Measurements from ENCODE around the gene SLIT1.

SLIT1 gene

DNA sequence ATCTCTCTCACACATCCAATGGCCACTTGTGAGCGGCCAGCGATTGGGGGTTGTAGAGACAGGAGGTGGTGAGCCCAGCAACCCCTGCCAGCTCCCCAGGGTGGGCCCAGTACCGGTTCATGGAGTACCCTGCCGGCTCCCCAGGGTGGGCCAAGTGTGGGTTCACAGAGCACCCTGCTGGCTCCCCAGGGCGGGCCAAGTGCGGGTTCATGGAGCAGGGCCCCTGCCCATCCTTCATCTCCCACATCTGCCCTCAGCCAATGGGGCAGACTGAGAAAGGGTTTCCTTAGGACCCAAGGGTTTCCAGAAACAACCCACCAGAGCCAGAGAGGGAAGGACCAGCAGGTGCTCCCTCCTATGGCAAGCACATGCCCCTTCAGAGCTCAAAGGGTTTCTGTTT is 21.4 kb upstream of the SLIT1 start:
- ChIA-PET CTCF (interaction anchor here (1.2 to 8.3 kb wide), 3 partner anchors 9 to 170 kb away, joined by 4 to 139 read pairs (median 45); no protein-coding TSS in a partner anchor), POLR2A (no interaction called here)
- DNase-seq (ENCODE audit: extremely low spot score), result no peak

DNA sequence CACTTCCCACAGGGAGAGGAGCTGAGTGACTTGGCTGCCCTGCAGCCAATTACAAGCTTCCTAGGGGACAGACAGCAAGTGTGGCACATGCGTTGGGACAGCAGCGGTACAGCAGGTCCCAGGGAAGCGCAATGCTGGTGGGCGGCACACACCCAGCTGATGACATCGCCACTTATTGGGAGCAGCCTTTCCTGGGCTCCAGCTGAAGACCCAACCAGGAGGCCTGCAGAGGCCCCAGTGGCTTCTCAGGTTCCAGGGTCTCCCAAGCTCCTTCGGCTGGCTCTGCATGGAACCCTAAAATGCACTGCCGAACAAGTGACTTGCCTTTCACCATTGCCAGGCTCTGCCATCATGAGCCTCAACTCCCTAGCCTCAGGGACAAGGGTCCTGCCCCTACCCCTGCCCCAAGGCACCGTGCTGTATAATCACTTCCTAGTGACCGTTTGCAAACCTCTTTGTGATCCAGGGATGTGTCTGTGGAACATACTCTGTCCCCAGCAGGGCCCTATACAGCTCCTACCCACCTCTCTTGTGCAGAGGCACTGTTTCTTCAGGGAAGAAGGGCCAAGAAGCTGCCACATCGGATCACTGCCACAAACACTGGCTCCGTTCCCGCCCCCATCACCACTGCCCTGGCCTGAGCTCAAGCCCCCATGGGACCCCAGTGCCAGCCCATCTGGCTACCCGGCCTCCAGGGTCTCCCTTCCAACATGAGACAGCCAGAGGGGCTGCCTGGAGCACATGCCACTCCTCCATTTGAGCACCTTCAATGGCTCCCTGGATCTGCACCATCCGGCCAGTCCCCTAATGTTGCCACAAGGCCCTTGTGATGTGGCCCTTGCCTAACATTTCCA is 19.3 kb upstream of the SLIT1 start:
- ChIA-PET CTCF (interaction anchor here (0.8 to 8.3 kb wide), 4 partner anchors 9 to 132 kb away, joined by 4 to 139 read pairs (median 6); no protein-coding TSS in a partner anchor), POLR2A (no interaction called here)
- TF ChIP-seq HDGF (IDR thresholded peaks at IDR 0.05; ENCODE audit: borderline replicate concordance) (no peak), BHLHE40 (IDR thresholded peaks at IDR 0.05; ENCODE audit: borderline replicate concordance) (no peak), ZNF384 (IDR thresholded peaks at IDR 0.05) (no peak), LEF1 (IDR thresholded peaks at IDR 0.05; ENCODE audit: borderline replicate concordance) (no peak), CTBP1 (IDR thresholded peaks at IDR 0.05; ENCODE audit: borderline replicate concordance) (no peak), SUZ12 (IDR thresholded peaks at IDR 0.05) (no peak), NFRKB (IDR thresholded peaks at IDR 0.05) (no peak), SP1 (IDR thresholded peaks at IDR 0.05) (no peak)
- no peak for DNase-seq (ENCODE audit: extremely low spot score)

More for the DNA sequence above, 21.4 kb upstream of the SLIT1 start:
- no peak for TF ChIP-seq BHLHE40 (IDR thresholded peaks at IDR 0.05; ENCODE audit: borderline replicate concordance)
- no peak for TF ChIP-seq ARNT (IDR thresholded peaks at IDR 0.05)
- no peak for TF ChIP-seq SP1 (IDR thresholded peaks at IDR 0.05)
- TF ChIP-seq TARDBP (IDR thresholded peaks at IDR 0.05), result no peak
- no peak for TF ChIP-seq ZNF384 (IDR thresholded peaks at IDR 0.05)
- TF ChIP-seq, protein P1, sequence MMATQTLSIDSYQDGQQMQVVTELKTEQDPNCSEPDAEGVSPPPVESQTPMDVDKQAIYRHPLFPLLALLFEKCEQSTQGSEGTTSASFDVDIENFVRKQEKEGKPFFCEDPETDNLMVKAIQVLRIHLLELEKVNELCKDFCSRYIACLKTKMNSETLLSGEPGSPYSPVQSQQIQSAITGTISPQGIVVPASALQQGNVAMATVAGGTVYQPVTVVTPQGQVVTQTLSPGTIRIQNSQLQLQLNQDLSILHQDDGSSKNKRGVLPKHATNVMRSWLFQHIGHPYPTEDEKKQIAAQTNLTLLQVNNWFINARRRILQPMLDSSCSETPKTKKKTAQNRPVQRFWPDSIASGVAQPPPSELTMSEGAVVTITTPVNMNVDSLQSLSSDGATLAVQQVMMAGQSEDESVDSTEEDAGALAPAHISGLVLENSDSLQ (IDR thresholded peaks at IDR 0.05), result no peak
- no peak for TF ChIP-seq NFRKB (IDR thresholded peaks at IDR 0.05)
- TF ChIP-seq SUZ12 (IDR thresholded peaks at IDR 0.05), result no peak
- TF ChIP-seq HDGF (IDR thresholded peaks at IDR 0.05; ENCODE audit: borderline replicate concordance), result no peak
- TF ChIP-seq FOXK2 (IDR thresholded peaks at IDR 0.05), result no peak

DNA sequence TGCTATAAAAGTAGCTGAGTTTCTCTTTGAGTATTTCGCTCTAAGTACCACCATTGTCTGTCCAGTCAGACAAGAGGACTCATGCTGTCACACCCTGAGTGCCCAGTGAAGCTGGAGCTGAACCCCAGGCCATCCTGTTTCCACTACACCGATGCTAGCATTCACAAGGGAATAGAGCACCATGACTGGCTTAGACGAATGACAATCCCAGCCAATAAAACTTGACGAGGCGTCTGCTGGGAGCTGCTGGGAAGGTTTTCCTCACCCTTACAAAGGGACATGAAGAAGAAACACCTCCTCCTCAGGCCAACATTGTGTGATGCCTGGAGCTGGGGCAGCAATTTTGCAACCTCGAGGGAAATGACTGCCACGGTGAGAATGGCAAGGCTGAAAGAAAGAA is 17.5 kb upstream of the SLIT1 start:
- ChIA-PET POLR2A (no interaction called here), CTCF (interaction anchor here (0.6 to 1.2 kb wide), 3 partner anchors 63 to 158 kb away, joined by 3 to 5 read pairs (median 4); no protein-coding TSS in a partner anchor)
- no peak for DNase-seq (ENCODE audit: extremely low spot score)
- TF ChIP-seq TARDBP (IDR thresholded peaks at IDR 0.05) (no peak), FOXM1 (IDR thresholded peaks at IDR 0.05; ENCODE audit: borderline replicate concordance) (no peak), NFRKB (IDR thresholded peaks at IDR 0.05) (no peak), CTBP1 (IDR thresholded peaks at IDR 0.05; ENCODE audit: borderline replicate concordance) (no peak), ARNT (IDR thresholded peaks at IDR 0.05) (no peak), FOXK2 (IDR thresholded peaks at IDR 0.05) (no peak), HDGF (IDR thresholded peaks at IDR 0.05; ENCODE audit: borderline replicate concordance) (no peak), ELF4 (IDR thresholded peaks at IDR 0.05) (no peak), SP1 (IDR thresholded peaks at IDR 0.05) (no peak), BHLHE40 (IDR thresholded peaks at IDR 0.05; ENCODE audit: borderline replicate concordance) (no peak), ZNF384 (IDR thresholded peaks at IDR 0.05) (no peak), LEF1 (IDR thresholded peaks at IDR 0.05; ENCODE audit: borderline replicate concordance) (no peak), L3MBTL2 (conservative IDR thresholded peaks at IDR 0.05) (no peak), FOXA1 (IDR thresholded peaks at IDR 0.05) (no peak), SUZ12 (IDR thresholded peaks at IDR 0.05) (no peak)
- TF ChIP-seq, protein P1 (IDR thresholded peaks at IDR 0.05), result no peak

DNA sequence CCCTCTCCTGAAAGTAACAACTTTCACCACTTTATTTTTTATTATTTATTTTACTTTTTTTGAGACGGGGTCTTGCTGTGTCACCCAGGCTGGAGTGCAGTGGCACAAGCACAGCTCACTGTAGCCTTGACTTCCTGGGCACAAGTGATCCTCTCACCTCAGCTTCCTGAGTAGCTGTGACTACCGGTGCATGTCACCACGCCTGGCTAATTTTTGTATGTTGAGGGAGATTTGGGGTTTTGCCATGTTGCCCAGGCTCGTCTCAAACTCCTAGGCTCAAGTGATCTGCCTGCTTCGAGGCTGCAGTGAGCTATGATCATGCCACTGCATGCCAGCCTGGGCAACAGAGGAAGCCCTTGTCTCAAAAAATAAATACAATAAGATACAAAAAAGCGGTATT is 14.9 kb upstream of the SLIT1 start:
- DNase-seq (ENCODE audit: extremely low spot score), result no peak
- TF ChIP-seq ARNT (IDR thresholded peaks at IDR 0.05), result no peak
- no peak for TF ChIP-seq SUZ12 (IDR thresholded peaks at IDR 0.05)
- no peak for TF ChIP-seq ZNF384 (IDR thresholded peaks at IDR 0.05)
- TF ChIP-seq BHLHE40 (IDR thresholded peaks at IDR 0.05; ENCODE audit: borderline replicate concordance), result no peak
- CTCF ChIA-PET, result interaction anchor here (2.2 to 5.3 kb wide), 2 partner anchors 9 to 10 kb away, joined by 12 to 45 read pairs; no protein-coding TSS in a partner anchor
- POLR2A ChIA-PET, result interaction anchor here (1.1 kb wide), 1 partner anchor 120 kb away, joined by 3 read pairs; no protein-coding TSS in a partner anchor

DNA sequence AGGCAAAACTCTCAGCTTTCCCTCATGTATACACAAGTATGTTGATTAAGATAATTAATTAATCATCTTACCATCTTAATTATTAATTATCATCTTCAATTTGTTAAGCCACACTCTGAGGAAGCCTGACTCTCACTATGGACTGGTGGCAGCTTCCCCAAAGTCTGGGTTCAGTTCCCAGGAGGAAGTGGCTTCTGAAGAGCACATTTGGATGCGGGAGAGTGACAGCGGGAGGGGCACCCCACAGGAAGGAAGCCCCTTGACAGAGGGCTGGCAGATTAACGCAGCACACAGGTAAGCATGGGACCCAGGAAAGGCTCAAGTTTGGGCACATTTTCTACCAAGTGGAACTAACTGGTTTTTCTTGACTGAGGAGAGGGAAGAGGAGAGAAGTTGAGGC is 13.4 kb upstream of the SLIT1 start:
- TF ChIP-seq NFRKB (IDR thresholded peaks at IDR 0.05) (no peak), FOXM1 (IDR thresholded peaks at IDR 0.05; ENCODE audit: borderline replicate concordance) (no peak), ZNF384 (IDR thresholded peaks at IDR 0.05) (no peak), SUZ12 (IDR thresholded peaks at IDR 0.05) (no peak), ARNT (IDR thresholded peaks at IDR 0.05) (no peak), BHLHE40 (IDR thresholded peaks at IDR 0.05; ENCODE audit: borderline replicate concordance) (no peak), L3MBTL2 (conservative IDR thresholded peaks at IDR 0.05) (no peak), SP1 (IDR thresholded peaks at IDR 0.05) (no peak), TARDBP (IDR thresholded peaks at IDR 0.05) (no peak), CTBP1 (IDR thresholded peaks at IDR 0.05; ENCODE audit: borderline replicate concordance) (no peak), FOXA1 (IDR thresholded peaks at IDR 0.05) (no peak)
- TF ChIP-seq, protein P1 (IDR thresholded peaks at IDR 0.05), result no peak
- CTCF ChIA-PET, result interaction anchor here (1.6 to 5.3 kb wide), 2 partner anchors 10 to 11 kb away, joined by 4 to 45 read pairs; no protein-coding TSS in a partner anchor
- POLR2A ChIA-PET, result no interaction called here
- no peak for DNase-seq (ENCODE audit: extremely low spot score)

DNA sequence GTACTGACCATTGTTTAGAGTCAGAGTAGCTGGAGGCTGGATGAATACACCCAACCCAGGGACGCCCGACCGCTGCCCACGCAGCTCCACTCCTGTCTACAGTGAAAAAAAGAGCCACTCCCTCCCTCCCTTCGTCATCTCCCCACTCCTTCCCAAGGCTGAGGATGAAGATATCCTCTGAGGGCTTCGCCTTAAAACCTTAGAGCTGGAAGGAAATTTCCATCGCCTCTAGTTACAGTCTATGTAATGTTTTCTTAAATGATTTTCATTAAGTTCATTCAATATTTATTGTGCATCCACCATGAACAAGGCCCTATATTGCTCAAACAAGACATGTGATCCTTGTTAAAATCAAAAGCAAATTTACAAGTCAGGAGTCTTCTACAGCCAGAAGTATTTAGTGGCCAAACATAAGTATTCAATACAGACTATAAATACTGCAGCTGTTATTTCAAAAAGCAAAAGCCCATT is 11.3 kb upstream of the SLIT1 start:
- POLR2A ChIA-PET, result no interaction called here
- CTCF ChIA-PET, result interaction anchor here (0.6 to 5.3 kb wide), 18 partner anchors 8 to 967 kb away, joined by 3 to 45 read pairs (median 4); no protein-coding TSS in a partner anchor
- no peak for DNase-seq (ENCODE audit: extremely low spot score)
- no peak for TF ChIP-seq FOXM1 (IDR thresholded peaks at IDR 0.05; ENCODE audit: borderline replicate concordance)
- no peak for TF ChIP-seq ARNT (IDR thresholded peaks at IDR 0.05)
- TF ChIP-seq, protein P1 (IDR thresholded peaks at IDR 0.05), result no peak
- TF ChIP-seq HDGF (IDR thresholded peaks at IDR 0.05; ENCODE audit: borderline replicate concordance), result no peak
- no peak for TF ChIP-seq FOXK2 (IDR thresholded peaks at IDR 0.05)
- no peak for TF ChIP-seq SP1 (IDR thresholded peaks at IDR 0.05)
- no peak for TF ChIP-seq ZNF384 (IDR thresholded peaks at IDR 0.05)
- no peak for TF ChIP-seq L3MBTL2 (conservative IDR thresholded peaks at IDR 0.05)
- no peak for TF ChIP-seq ELF4 (IDR thresholded peaks at IDR 0.05)
- TF ChIP-seq SUZ12 (IDR thresholded peaks at IDR 0.05), result no peak
- TF ChIP-seq TARDBP (IDR thresholded peaks at IDR 0.05), result no peak
- no peak for TF ChIP-seq LEF1 (IDR thresholded peaks at IDR 0.05; ENCODE audit: borderline replicate concordance)
- no peak for TF ChIP-seq BHLHE40 (IDR thresholded peaks at IDR 0.05; ENCODE audit: borderline replicate concordance)
